Adrenal gland (tissue), 12 donors: Measurements from ENCODE around the gene CGN. TPM values are rescaled to one million over a fixed set of nuclear protein-coding genes. Genes with fewer than 3 reads are reported as not detected.
A peak's percentile ranks its signal among the peaks of the same experiment; 100 is the strongest.

Experiments
- DNase-seq, 7 donors: peaks; one replicate each; pipeline ENCODE4 v3.0.0-alpha.2; 2019 to 2020
- H3K27ac ChIP-seq, 5 donors: fragments of 200-600 bp; sonication (generic) in 4 of 5; 1 replicate in 3 of 5; 2 replicates in 2 of 5; pipeline versions ENCODE4 v1.5.1 to v1.8.0; 2016 to 2020; ENCODE audit warnings: mild to moderate bottlenecking in 1 of 5
- H3K27me3 ChIP-seq: fragments of 200-600 bp; 2 replicates; pipeline ENCODE4 v1.8.0; 2021
- H3K36me3 ChIP-seq, 2 donors: fragments of 200-600 bp; replicated peaks in 1 of 2; 1 replicate in 1 of 2; 2 replicates in 1 of 2; pipeline versions ENCODE4 v1.5.1 to v1.8.0; 2018 to 2022
- H3K4me1 ChIP-seq, 2 donors: fragments of 200-600 bp; replicated peaks in 1 of 2; 1 replicate in 1 of 2; 2 replicates in 1 of 2; pipeline versions ENCODE4 v1.5.1 to v1.8.0; 2018 to 2021
- H3K4me3 ChIP-seq, 4 donors: fragments of 200-600 bp; sonication (generic) in 3 of 4; one replicate each; pipeline ENCODE4 v1.5.1; 2016 to 2018
- H3K9me3 ChIP-seq, 3 donors: fragments of 200-600 bp; sonication (generic) in 1 of 3; replicated peaks in 1 of 3; 1 replicate in 2 of 3; 2 replicates in 1 of 3; pipeline versions ENCODE4 v1.5.1 to v1.8.0; 2016 to 2021
- POLR2A ChIP-seq, 2 donors: fragments of 450-650 bp; IDR thresholded peaks; one replicate each; pipeline ENCODE4 v1.6.1; 2017; ENCODE audit warnings: antibody characterized with exemption in 2 of 2, mild to moderate bottlenecking in 2 of 2, moderate library complexity in 1 of 2
- WGBS, 4 donors: extraction: QIAGEN DNeasy Blood & Tissue Kit in 2 of 4; methylation state at CpG; one replicate each; pipeline versions ENCODE4 v1.1.5 to v1.1.7; 2013 to 2017; 5-methylcytosine and 5-hydroxymethylcytosine counted together
- intact Hi-C, 2 donors: fragments of 100-400 bp; cut with DNase I; formaldehyde crosslinking; loops; one replicate each; pipeline versions ENCODE4 v1.14.1 to v1.15.0; 2022 to 2023
- polyA plus RNA-seq, 3 donors: library from polyadenylated mRNA; stranded (reverse); fragments of 200-250 nt in 2 of 3; fragments of 350-450 nt in 1 of 3; fragmentation: Illumina TruSeq in 1 of 3; extraction: RNeasy Lipid Tissue Mini Kit (QIAGEN cat#74804) in 1 of 3; gene quantifications; one replicate each; pipeline ENCODE4 v1.2.3, GENCODE V29; 2013 to 2014
- total RNA-seq, 9 donors: library from RNA; depleted of rRNA in 4 of 9; stranded (reverse); fragments of >200 nt in 4 of 9; fragments of 120-200 nt in 1 of 9; fragmentation: NEBNext Ultra II Directional in 1 of 9; extraction: Animal tissue kit (Norgen Biotek cat#: 25700) in 1 of 9; gene quantifications; one replicate each; pipeline versions ENCODE4 v1.1.0 to v1.2.4, GENCODE V29; 2013 to 2023
- TF ChIP-seq, protein P1 (sequence below), 6 experiments: fragments of 450-650 bp in 4 of 6; fragments of 200-600 bp in 2 of 6; sonication (generic) in 1 of 6; IDR thresholded peaks; 1 replicate in 5 of 6; 2 replicates in 1 of 6; pipeline versions ENCODE4 v1.5.1 to v1.8.0; 2016 to 2021; ENCODE audit warnings: antibody characterized with exemption in 6 of 6, mild to moderate bottlenecking in 2 of 6, moderate library complexity in 1 of 6
- donor health status: healthy with polysubstance abuse.
- donor health status: Bipolar disorder and iron deficiency.
- donor health status: DM: yes; HTN: yes; CAD: no.
- donor health status: DM: no; HTN: no; CAD: no.
- donor health status: DM: no; HTN: no; CAD: no.
- donor health status: DM: yes; HTN: yes; CAD: no.

Gene CGN
- total and polyA plus RNA-seq, 12 donors: 0.06 to 5.8 (median 0.82) TPM

DNA sequence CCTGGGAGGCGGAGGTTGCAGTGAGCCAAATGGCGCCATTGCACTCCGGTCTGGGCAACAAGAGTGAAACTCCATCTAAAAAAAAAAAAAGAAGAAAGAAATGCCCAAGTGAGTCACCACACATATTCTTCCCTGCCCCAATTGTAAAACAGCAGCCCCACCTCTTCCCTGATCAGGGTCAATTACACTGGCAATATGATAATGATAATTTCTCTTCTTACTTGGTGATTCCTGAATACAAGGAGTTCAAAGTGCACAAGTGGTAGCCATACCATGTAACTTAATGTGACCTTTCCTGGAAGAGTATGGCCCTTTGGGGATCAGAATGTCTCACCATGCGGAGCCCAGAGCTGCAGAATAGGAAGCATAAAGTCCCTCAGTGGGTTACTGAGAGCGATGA lies 11.8 kb upstream of the CGN start:
- no peaks in the 10 kb centered on the region for H3K27me3 ChIP-seq
- H3K36me3 ChIP-seq: no peaks in the 10 kb centered on the region
- WGBS, 4 donors: 92 to 98% (median 96%) methylated on average over 5 of the region's 5 CpGs
- H3K4me1 ChIP-seq: peaks cover 6 to 10% of the 10 kb centered on the region in 2 donors
- TF ChIP-seq, protein P1, sequence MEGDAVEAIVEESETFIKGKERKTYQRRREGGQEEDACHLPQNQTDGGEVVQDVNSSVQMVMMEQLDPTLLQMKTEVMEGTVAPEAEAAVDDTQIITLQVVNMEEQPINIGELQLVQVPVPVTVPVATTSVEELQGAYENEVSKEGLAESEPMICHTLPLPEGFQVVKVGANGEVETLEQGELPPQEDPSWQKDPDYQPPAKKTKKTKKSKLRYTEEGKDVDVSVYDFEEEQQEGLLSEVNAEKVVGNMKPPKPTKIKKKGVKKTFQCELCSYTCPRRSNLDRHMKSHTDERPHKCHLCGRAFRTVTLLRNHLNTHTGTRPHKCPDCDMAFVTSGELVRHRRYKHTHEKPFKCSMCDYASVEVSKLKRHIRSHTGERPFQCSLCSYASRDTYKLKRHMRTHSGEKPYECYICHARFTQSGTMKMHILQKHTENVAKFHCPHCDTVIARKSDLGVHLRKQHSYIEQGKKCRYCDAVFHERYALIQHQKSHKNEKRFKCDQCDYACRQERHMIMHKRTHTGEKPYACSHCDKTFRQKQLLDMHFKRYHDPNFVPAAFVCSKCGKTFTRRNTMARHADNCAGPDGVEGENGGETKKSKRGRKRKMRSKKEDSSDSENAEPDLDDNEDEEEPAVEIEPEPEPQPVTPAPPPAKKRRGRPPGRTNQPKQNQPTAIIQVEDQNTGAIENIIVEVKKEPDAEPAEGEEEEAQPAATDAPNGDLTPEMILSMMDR (IDR thresholded peaks at IDR 0.05): no peak
- TF ChIP-seq POLR2A (IDR thresholded peaks at IDR 0.05): no peak
- no peak overlapping the region for H3K4me3 ChIP-seq
- no peak overlapping the region for H3K27ac ChIP-seq
- H3K9me3 ChIP-seq: no peaks in the 10 kb centered on the region
- intact Hi-C loops: no loop called here
- DNase-seq: no peak

DNA sequence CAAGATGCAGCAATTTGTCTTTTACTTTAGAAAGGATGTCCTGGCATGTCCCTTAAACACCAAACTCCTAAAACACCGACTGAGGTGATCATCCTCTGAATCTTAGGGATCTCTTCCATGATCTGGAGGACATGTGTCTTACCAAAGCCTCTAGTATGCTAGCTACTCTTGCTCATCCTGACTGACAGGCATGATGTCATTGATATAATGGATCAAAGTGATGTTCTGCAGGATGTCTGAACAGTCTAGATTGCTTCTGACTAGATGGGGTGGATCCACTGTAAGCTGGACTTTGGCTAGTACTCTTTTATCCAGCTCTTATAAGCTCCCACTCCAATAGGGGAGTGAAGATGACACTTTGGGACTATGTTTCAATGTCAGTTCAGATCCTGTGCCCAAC lies 11.3 kb upstream of the CGN start:
- intact Hi-C loops: no loop called here

DNA sequence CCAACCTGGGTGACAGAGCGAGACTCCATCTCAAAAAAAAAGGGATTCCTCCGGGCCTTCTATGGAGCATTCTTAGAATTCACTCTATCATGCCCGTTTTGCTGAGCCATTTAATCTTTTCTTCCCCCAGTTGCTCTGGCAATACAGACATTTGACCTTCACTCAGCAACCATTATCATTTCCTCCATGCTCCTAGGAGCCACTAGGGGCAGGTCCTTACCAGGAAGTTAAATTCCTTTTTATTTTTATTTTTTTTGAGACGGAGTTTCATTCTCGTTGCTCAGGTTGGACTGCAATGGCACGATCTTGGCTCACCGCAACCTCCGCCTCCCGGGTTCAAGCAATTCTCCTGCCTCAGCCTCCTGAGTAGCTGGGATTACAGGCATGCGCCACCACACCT lies 9.7 kb upstream of the CGN start:
- H3K9me3 ChIP-seq: no peaks in the 10 kb centered on the region
- H3K36me3 ChIP-seq: no peaks in the 10 kb centered on the region
- no peak overlapping the region for H3K27ac ChIP-seq
- TF ChIP-seq, protein P1 (IDR thresholded peaks at IDR 0.05): peak in 2 of 6 experiments; percentile 11 to 30
- no peak for TF ChIP-seq POLR2A (IDR thresholded peaks at IDR 0.05)
- DNase-seq: no peak
- H3K27me3 ChIP-seq: no peaks in the 10 kb centered on the region
- intact Hi-C loops: no loop called here
- H3K4me3 ChIP-seq: no peak overlapping the region
- no peaks in the 10 kb centered on the region for H3K4me1 ChIP-seq
- whole genome bisulfite sequencing, 4 donors: 66 to 82% (median 69%) methylated on average over 10 of the region's 10 CpGs

More for the DNA sequence above, 11.3 kb upstream of the CGN start:
- H3K9me3 ChIP-seq: no peaks in the 10 kb centered on the region
- 90 to 100% (median 92%) methylated on average over 1 of the region's 1 CpG for WGBS, 4 donors
- H3K4me1 ChIP-seq: peaks cover under 1 to 5% of the 10 kb centered on the region in 2 donors
- H3K27ac ChIP-seq: no peak overlapping the region
- no peak for TF ChIP-seq POLR2A (IDR thresholded peaks at IDR 0.05)
- TF ChIP-seq, protein P1 (IDR thresholded peaks at IDR 0.05): no peak
- H3K36me3 ChIP-seq: no peaks in the 10 kb centered on the region
- no peak overlapping the region for H3K4me3 ChIP-seq
- no peaks in the 10 kb centered on the region for H3K27me3 ChIP-seq
- DNase-seq: no peak

DNA sequence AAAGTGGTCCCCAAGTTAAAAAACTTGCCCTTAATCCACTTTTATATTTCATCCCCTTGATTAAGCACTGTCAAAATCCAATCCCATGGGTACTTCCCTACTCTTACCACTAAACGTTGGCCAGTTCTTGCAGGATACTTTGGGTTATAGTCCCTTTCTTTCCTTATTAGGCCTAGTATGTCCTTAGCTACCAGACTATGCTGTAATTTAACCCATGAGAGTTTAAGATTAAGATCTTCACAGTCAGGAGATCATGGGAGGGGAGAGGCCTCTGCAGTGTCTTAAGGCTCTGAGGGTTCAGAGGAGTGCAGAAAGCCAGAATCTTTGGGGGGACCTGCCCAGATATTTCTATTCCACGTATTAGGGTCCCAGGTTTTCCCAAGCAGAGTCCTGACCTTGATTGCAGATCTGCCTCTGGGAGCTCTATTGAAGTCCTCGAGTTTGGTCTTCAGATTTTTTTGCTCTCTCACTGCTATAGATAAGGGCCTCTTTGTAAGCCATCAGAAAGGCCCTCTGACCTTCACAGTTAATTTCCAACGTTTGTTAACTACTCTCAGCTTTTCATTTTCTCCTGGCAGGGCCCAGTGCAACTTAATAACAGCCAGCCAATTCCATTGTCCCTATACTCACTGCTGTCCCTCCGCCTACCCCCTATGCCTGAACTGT lies 9.0 kb upstream of the CGN start:
- peak in 1 of 7 donors; percentile 20 for DNase-seq
- no peak overlapping the region for H3K4me3 ChIP-seq
- no peaks in the 10 kb centered on the region for H3K9me3 ChIP-seq
- TF ChIP-seq, protein P1 (IDR thresholded peaks at IDR 0.05): no peak
- TF ChIP-seq POLR2A (IDR thresholded peaks at IDR 0.05): no peak
- H3K27me3 ChIP-seq: no peaks in the 10 kb centered on the region
- WGBS, 4 donors: 48 to 62% (median 54%) methylated on average over 4 to 5 of the region's 5 CpGs
- intact Hi-C loops: no loop called here
- H3K4me1 ChIP-seq: no peaks in the 10 kb centered on the region
- H3K27ac ChIP-seq: peak overlapping the region in 2 of 5 donors; percentile 2 to 17
- no peaks in the 10 kb centered on the region for H3K36me3 ChIP-seq
